Ectodermal cell (in vitro differentiated cells): ENCODE results near the gene FBXO36.

ENCODE experiments used
- H3K27ac ChIP-seq: 2 replicates; pipeline ENCODE4 v1.7.0; 2013; ENCODE audit warnings: mild to moderate bottlenecking, low read depth, low read length; ENCODE audit not compliant: insufficient read depth, poor library complexity, severe bottlenecking
- H3K27me3 ChIP-seq: 2 replicates; pipeline ENCODE4 v1.7.0; 2013; ENCODE audit warnings: mild to moderate bottlenecking, low read length; ENCODE audit not compliant: insufficient read depth, control insufficient read depth, poor library complexity, severe bottlenecking
- H3K36me3 ChIP-seq: one replicate; pipeline ENCODE4 v1.7.0; 2013; ENCODE audit warnings: low read length; ENCODE audit not compliant: control insufficient read depth, insufficient read depth
- H3K4me1 ChIP-seq: one replicate; pipeline ENCODE4 v1.7.0; 2013; ENCODE audit warnings: low read length; ENCODE audit not compliant: control insufficient read depth, insufficient read depth
- H3K4me3 ChIP-seq: 2 replicates; pipeline ENCODE4 v1.7.0; 2013; ENCODE audit warnings: low read depth, low read length, control low read depth; ENCODE audit not compliant: insufficient read depth
- H3K9me3 ChIP-seq: 2 replicates; pipeline ENCODE4 v1.7.0; 2013; ENCODE audit warnings: mild to moderate bottlenecking, low read length, moderate library complexity; ENCODE audit not compliant: control insufficient read depth
- WGBS, 2 experiments: methylation state at CpG; one replicate each; pipeline ENCODE4 v1.1.7; 2013; ENCODE audit warnings: missing lambda C conversion rate in 2 of 2; 5-methylcytosine and 5-hydroxymethylcytosine counted together

Gene FBXO36

GRCh38 chr2:230043025-230043424 lies 120.7 kb downstream of the FBXO36 start:
- H3K4me3 ChIP-seq: no peak overlapping the region
- no peak overlapping the region for H3K27ac ChIP-seq
- 75 to 76% methylated on average over 5 of the region's 5 CpGs for WGBS, 2 experiments
- H3K4me1 ChIP-seq: no peaks in the 10 kb centered on the region
- H3K27me3 ChIP-seq: no peaks in the 10 kb centered on the region
- H3K36me3 ChIP-seq: no peaks in the 10 kb centered on the region
- no peaks in the 10 kb centered on the region for H3K9me3 ChIP-seq

GRCh38 chr2:230043461-230043860 lies 121.2 kb downstream of the FBXO36 start:
- H3K27me3 ChIP-seq: no peaks in the 10 kb centered on the region
- 96 to 98% methylated on average over 2 of the region's 2 CpGs for WGBS, 2 experiments
- no peak overlapping the region for H3K4me3 ChIP-seq
- H3K27ac ChIP-seq: no peak overlapping the region
- H3K36me3 ChIP-seq: no peaks in the 10 kb centered on the region
- no peaks in the 10 kb centered on the region for H3K9me3 ChIP-seq
- no peaks in the 10 kb centered on the region for H3K4me1 ChIP-seq

- Histone ChIP-seq H3K27me3 (no peaks in the 10 kb centered on the region), H3K36me3 (no peaks in the 10 kb centered on the region), H3K9me3 (no peaks in the 10 kb centered on the region), H3K4me1 (no peaks in the 10 kb centered on the region), H3K4me3 (no peak overlapping the region), H3K27ac (no peak overlapping the region)
- WGBS, 2 experiments: 95 to 96% methylated on average over 16 of the region's 16 CpGs
Measured at GRCh38 chr2:230046491-230046890, 124.2 kb downstream of the FBXO36 start.

GRCh38 chr2:230048010-230048671 lies 125.8 kb downstream of the FBXO36 start:
- WGBS, 2 experiments: 89 to 92% methylated on average over 2 to 4 of the region's 4 CpGs
- Histone ChIP-seq H3K36me3 (no peaks in the 10 kb centered on the region), H3K4me1 (no peaks in the 10 kb centered on the region)

GRCh38 chr2:230050136-230050535 lies 127.8 kb downstream of the FBXO36 start:
- Histone ChIP-seq H3K27ac (no peak overlapping the region), H3K27me3 (no peaks in the 10 kb centered on the region), H3K9me3 (no peaks in the 10 kb centered on the region), H3K36me3 (no peaks in the 10 kb centered on the region), H3K4me3 (no peak overlapping the region), H3K4me1 (no peaks in the 10 kb centered on the region)
- 89 to 91% methylated on average over 3 of the region's 3 CpGs for WGBS, 2 experiments

More at GRCh38 chr2:230048010-230048671, 125.8 kb downstream of the FBXO36 start:
- Histone ChIP-seq H3K4me3 (no peak overlapping the region), H3K27me3 (no peaks in the 10 kb centered on the region), H3K9me3 (no peaks in the 10 kb centered on the region), H3K27ac (no peak overlapping the region)

GRCh38 chr2:230052299-230052698 lies 130.0 kb downstream of the FBXO36 start:
- H3K27ac ChIP-seq: no peak overlapping the region
- no peaks in the 10 kb centered on the region for H3K4me1 ChIP-seq
- 95 to 100% methylated on average over 1 to 2 of the region's 2 CpGs for WGBS, 2 experiments
- no peaks in the 10 kb centered on the region for H3K27me3 ChIP-seq
- H3K9me3 ChIP-seq: no peaks in the 10 kb centered on the region
- H3K4me3 ChIP-seq: no peak overlapping the region
- no peaks in the 10 kb centered on the region for H3K36me3 ChIP-seq

GRCh38 chr2:230053753-230054478 lies 131.6 kb downstream of the FBXO36 start:
- H3K4me1 ChIP-seq: no peaks in the 10 kb centered on the region
- WGBS, 2 experiments: 97 to 98% methylated on average over 2 of the region's 2 CpGs
- no peaks in the 10 kb centered on the region for H3K36me3 ChIP-seq
- H3K4me3 ChIP-seq: no peak overlapping the region
- H3K27ac ChIP-seq: no peak overlapping the region
- no peaks in the 10 kb centered on the region for H3K9me3 ChIP-seq
- H3K27me3 ChIP-seq: no peaks in the 10 kb centered on the region

- no peaks in the 10 kb centered on the region for H3K9me3 ChIP-seq
- H3K27me3 ChIP-seq: no peaks in the 10 kb centered on the region
- no peak overlapping the region for H3K27ac ChIP-seq
- H3K4me1 ChIP-seq: no peaks in the 10 kb centered on the region
- H3K4me3 ChIP-seq: no peak overlapping the region
- WGBS, 2 experiments: 91 to 95% methylated on average over 3 of the region's 3 CpGs
- H3K36me3 ChIP-seq: no peaks in the 10 kb centered on the region
Measured at GRCh38 chr2:230060672-230061293, 138.5 kb downstream of the FBXO36 start.
